ENCODE results near the gene P2RY8.
"Not testable (repeated sequence)": the region's sequence is repeated elsewhere in the genome, so short reads cannot be mapped to it uniquely, and the experiment has no call there.

The P2RY8 gene

GRCh38 chrX:1527457-1527856, 9.5 kb downstream of the P2RY8 start:
- WGBS = 87% methylated on average over 1 of the region's 1 CpG
- H3K36me3 ChIP-seq (ENCODE audit: insufficient read depth, low read length) = no peaks in the 10 kb centered on the region

GRCh38 chrX:1526565-1526964, 10.4 kb downstream of the P2RY8 start:
- WGBS = 88% methylated on average over 4 of the region's 4 CpGs
- no peaks in the 10 kb centered on the region for H3K9me3 ChIP-seq (ENCODE audit: insufficient read depth, low read depth, low read length)
- no peaks in the 10 kb centered on the region; the same call in 1 of the 2 replicates for H3K4me1 ChIP-seq (ENCODE audit: insufficient read depth, low read length)
- H3K9ac ChIP-seq (ENCODE audit: low read depth, low read length) = no peak overlapping the region
- H3K36me3 ChIP-seq (ENCODE audit: insufficient read depth, low read length) = no peaks in the 10 kb centered on the region
- no peak overlapping the region for H3K4me3 ChIP-seq (ENCODE audit: low read length)
- H3K27me3 ChIP-seq (ENCODE audit: insufficient read depth, low read length) = no peaks in the 10 kb centered on the region
- H3K27ac ChIP-seq (ENCODE audit: low read depth, low read length) = no peak overlapping the region

More at GRCh38 chrX:1527457-1527856, 9.5 kb downstream of the P2RY8 start:
- no peaks in the 10 kb centered on the region for H3K9me3 ChIP-seq (ENCODE audit: insufficient read depth, low read depth, low read length)
- H3K27ac ChIP-seq (ENCODE audit: low read depth, low read length) = no peak overlapping the region
- no peak overlapping the region for H3K4me3 ChIP-seq (ENCODE audit: low read length)
- no peak overlapping the region for H3K9ac ChIP-seq (ENCODE audit: low read depth, low read length)
- H3K4me1 ChIP-seq (ENCODE audit: insufficient read depth, low read length) = no peaks in the 10 kb centered on the region
- no peaks in the 10 kb centered on the region for H3K27me3 ChIP-seq (ENCODE audit: insufficient read depth, low read length)

GRCh38 chrX:1525583-1526355, 11.2 kb downstream of the P2RY8 start:
- H3K36me3 ChIP-seq (ENCODE audit: insufficient read depth, low read length) = no peaks in the 10 kb centered on the region
- H3K4me1 ChIP-seq (ENCODE audit: insufficient read depth, low read length) = no peaks in the 10 kb centered on the region; the same call in 1 of the 2 replicates
- no peak overlapping the region for H3K9ac ChIP-seq (ENCODE audit: low read depth, low read length)
- no peaks in the 10 kb centered on the region for H3K9me3 ChIP-seq (ENCODE audit: insufficient read depth, low read depth, low read length)
- H3K27ac ChIP-seq (ENCODE audit: low read depth, low read length) = no peak overlapping the region
- no peak overlapping the region for H3K4me3 ChIP-seq (ENCODE audit: low read length)
- WGBS = 84% methylated on average over 6 of the region's 6 CpGs
- H3K27me3 ChIP-seq (ENCODE audit: insufficient read depth, low read length) = no peaks in the 10 kb centered on the region

GRCh38 chrX:1524874-1525582, 12.0 kb downstream of the P2RY8 start:
- no peaks in the 10 kb centered on the region for H3K27me3 ChIP-seq (ENCODE audit: insufficient read depth, low read length)
- no peaks in the 10 kb centered on the region for H3K36me3 ChIP-seq (ENCODE audit: insufficient read depth, low read length)
- WGBS = 68% methylated on average over 4 of the region's 4 CpGs
- no peaks in the 10 kb centered on the region for H3K9me3 ChIP-seq (ENCODE audit: insufficient read depth, low read depth, low read length)
- H3K9ac ChIP-seq (ENCODE audit: low read depth, low read length) = no peak overlapping the region
- H3K4me3 ChIP-seq (ENCODE audit: low read length) = no peak overlapping the region
- H3K27ac ChIP-seq (ENCODE audit: low read depth, low read length) = no peak overlapping the region
- H3K4me1 ChIP-seq (ENCODE audit: insufficient read depth, low read length) = no peaks in the 10 kb centered on the region; the same call in 1 of the 2 replicates

GRCh38 chrX:1522905-1523304, 14.1 kb downstream of the P2RY8 start:
- not testable (repeated sequence) for H3K4me1 ChIP-seq (ENCODE audit: insufficient read depth, low read length); H3K27ac ChIP-seq (ENCODE audit: low read depth, low read length); H3K9me3 ChIP-seq (ENCODE audit: insufficient read depth, low read depth, low read length); H3K4me3 ChIP-seq (ENCODE audit: low read length); H3K36me3 ChIP-seq (ENCODE audit: insufficient read depth, low read length); H3K9ac ChIP-seq (ENCODE audit: low read depth, low read length); H3K27me3 ChIP-seq (ENCODE audit: insufficient read depth, low read length)
- WGBS = 91% methylated on average over 4 of the region's 4 CpGs

- WGBS = 40% methylated on average over 10 of the region's 13 CpGs
- no peaks in the 10 kb centered on the region for H3K36me3 ChIP-seq (ENCODE audit: insufficient read depth, low read length)
- H3K4me3 ChIP-seq (ENCODE audit: low read length) = no peak overlapping the region
- no peaks in the 10 kb centered on the region for H3K9me3 ChIP-seq (ENCODE audit: insufficient read depth, low read depth, low read length)
- no peaks in the 10 kb centered on the region; the same call in 1 of the 2 replicates for H3K4me1 ChIP-seq (ENCODE audit: insufficient read depth, low read length)
- H3K27ac ChIP-seq (ENCODE audit: low read depth, low read length) = peak overlapping the region; percentile 15; the same call in 1 of the 2 replicates
- no peaks in the 10 kb centered on the region for H3K27me3 ChIP-seq (ENCODE audit: insufficient read depth, low read length)
- no peak overlapping the region for H3K9ac ChIP-seq (ENCODE audit: low read depth, low read length)
Observed at GRCh38 chrX:1521459-1521956, 15.5 kb downstream of the P2RY8 start.

GRCh38 chrX:1520350-1520749, 16.6 kb downstream of the P2RY8 start:
- Histone ChIP-seq H3K9ac (ENCODE audit: low read depth, low read length) (no peak overlapping the region), H3K27me3 (ENCODE audit: insufficient read depth, low read length) (no peaks in the 10 kb centered on the region), H3K36me3 (ENCODE audit: insufficient read depth, low read length) (no peaks in the 10 kb centered on the region), H3K27ac (ENCODE audit: low read depth, low read length) (no peak overlapping the region), H3K4me3 (ENCODE audit: low read length) (no peak overlapping the region), H3K9me3 (ENCODE audit: insufficient read depth, low read depth, low read length) (no peaks in the 10 kb centered on the region), H3K4me1 (ENCODE audit: insufficient read depth, low read length) (no peaks in the 10 kb centered on the region; the same call in 1 of the 2 replicates)
- WGBS = 70% methylated on average over 2 of the region's 2 CpGs

- no peaks in the 10 kb centered on the region for H3K36me3 ChIP-seq (ENCODE audit: insufficient read depth, low read length)
- H3K4me3 ChIP-seq (ENCODE audit: low read length) = no peak overlapping the region
- no peaks in the 10 kb centered on the region; the same call in 1 of the 2 replicates for H3K4me1 ChIP-seq (ENCODE audit: insufficient read depth, low read length)
- H3K27ac ChIP-seq (ENCODE audit: low read depth, low read length) = no peak overlapping the region
- no peaks in the 10 kb centered on the region for H3K9me3 ChIP-seq (ENCODE audit: insufficient read depth, low read depth, low read length)
- WGBS = 93% methylated on average over 2 of the region's 2 CpGs
- H3K9ac ChIP-seq (ENCODE audit: low read depth, low read length) = no peak overlapping the region
- no peaks in the 10 kb centered on the region for H3K27me3 ChIP-seq (ENCODE audit: insufficient read depth, low read length)
Observed at GRCh38 chrX:1519022-1519497, 17.9 kb downstream of the P2RY8 start.

- no peaks in the 10 kb centered on the region; the same call in 1 of the 2 replicates for H3K4me1 ChIP-seq (ENCODE audit: insufficient read depth, low read length)
- no peak overlapping the region for H3K27ac ChIP-seq (ENCODE audit: low read depth, low read length)
- H3K9me3 ChIP-seq (ENCODE audit: insufficient read depth, low read depth, low read length) = no peaks in the 10 kb centered on the region
- no peak overlapping the region for H3K4me3 ChIP-seq (ENCODE audit: low read length)
- no peaks in the 10 kb centered on the region for H3K27me3 ChIP-seq (ENCODE audit: insufficient read depth, low read length)
- H3K36me3 ChIP-seq (ENCODE audit: insufficient read depth, low read length) = no peaks in the 10 kb centered on the region
- no peak overlapping the region for H3K9ac ChIP-seq (ENCODE audit: low read depth, low read length)
- 92% methylated on average over 1 of the region's 1 CpG for WGBS
Observed at GRCh38 chrX:1518512-1518911, 18.5 kb downstream of the P2RY8 start.

- H3K9me3 ChIP-seq (ENCODE audit: insufficient read depth, low read depth, low read length) = no peaks in the 10 kb centered on the region
- no peak overlapping the region for H3K27ac ChIP-seq (ENCODE audit: low read depth, low read length)
- H3K9ac ChIP-seq (ENCODE audit: low read depth, low read length) = no peak overlapping the region
- H3K4me1 ChIP-seq (ENCODE audit: insufficient read depth, low read length) = no peaks in the 10 kb centered on the region; the same call in 1 of the 2 replicates
- no peaks in the 10 kb centered on the region for H3K36me3 ChIP-seq (ENCODE audit: insufficient read depth, low read length)
- WGBS = 83% methylated on average over 9 of the region's 9 CpGs
- H3K27me3 ChIP-seq (ENCODE audit: insufficient read depth, low read length) = no peaks in the 10 kb centered on the region
- no peak overlapping the region for H3K4me3 ChIP-seq (ENCODE audit: low read length)
Observed at GRCh38 chrX:1516596-1517104, 20.3 kb downstream of the P2RY8 start.

GRCh38 chrX:1511829-1512228, 25.2 kb downstream of the P2RY8 start:
- no peak overlapping the region for H3K9ac ChIP-seq (ENCODE audit: low read depth, low read length)
- H3K9me3 ChIP-seq (ENCODE audit: insufficient read depth, low read depth, low read length) = no peaks in the 10 kb centered on the region
- H3K36me3 ChIP-seq (ENCODE audit: insufficient read depth, low read length) = no peaks in the 10 kb centered on the region
- H3K27ac ChIP-seq (ENCODE audit: low read depth, low read length) = no peak overlapping the region
- H3K27me3 ChIP-seq (ENCODE audit: insufficient read depth, low read length) = no peaks in the 10 kb centered on the region
- H3K4me3 ChIP-seq (ENCODE audit: low read length) = no peak overlapping the region
- WGBS = 92% methylated on average over 5 of the region's 5 CpGs
- no peaks in the 10 kb centered on the region for H3K4me1 ChIP-seq (ENCODE audit: insufficient read depth, low read length)

All from HUES64 (cell line).